GM19240 (cell line): ENCODE measurements around the gene GCKR.

Experiments used
- DNase-seq: peaks from one replicate; pipeline ENCODE4 v3.0.0; 2011; ENCODE audit warnings: low spot score; ENCODE audit not compliant: insufficient read length

The GCKR gene

DNA sequence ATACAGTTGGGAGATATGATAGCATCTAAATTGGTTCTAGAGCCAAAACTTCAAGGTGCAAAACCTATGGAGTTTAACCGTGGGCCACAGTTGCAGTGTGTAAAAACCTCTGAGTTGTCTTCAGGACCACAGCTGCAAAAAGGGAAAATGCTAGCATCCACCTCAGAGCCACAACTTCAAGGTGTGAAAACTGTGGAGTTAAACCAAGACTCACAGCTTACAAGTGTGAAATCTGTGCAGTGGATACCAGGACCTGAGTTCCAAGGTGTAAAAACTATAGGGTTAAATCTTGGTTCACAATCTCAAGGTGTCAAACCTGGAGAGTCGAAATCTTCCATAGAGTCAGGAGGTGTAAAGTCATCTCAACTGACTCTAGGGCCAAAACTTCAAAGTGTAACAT is 75.8 kb downstream of the GCKR start:
- DNase-seq, result no peak

DNA sequence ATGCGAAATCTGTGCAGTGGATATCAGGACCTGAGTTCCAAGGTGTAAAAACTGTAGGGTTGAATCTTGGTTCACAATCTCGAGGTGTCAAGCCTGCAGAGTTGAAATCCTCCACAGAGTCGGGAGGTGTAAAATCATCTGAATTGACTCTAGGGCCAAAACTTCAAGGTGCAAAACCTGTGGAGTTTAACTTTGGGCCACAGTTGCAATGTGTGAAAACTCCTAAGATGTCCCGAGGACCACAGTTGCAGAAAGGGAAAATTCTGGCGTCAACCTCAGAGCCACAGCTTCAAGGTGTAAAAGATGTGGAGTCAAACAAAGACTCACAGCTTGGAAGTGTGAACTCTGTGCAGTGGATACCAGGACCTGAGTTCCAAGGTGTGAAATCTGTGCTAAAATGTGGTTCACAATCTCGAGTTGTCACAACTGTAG is 76.4 kb downstream of the GCKR start:
- no peak for DNase-seq
